ENCODE measurements around the gene ZNF280A. TPM values are rescaled to one million over a fixed set of nuclear protein-coding genes. Genes with fewer than 3 reads are reported as not detected.
A peak's percentile ranks its signal among the peaks of the same experiment; 100 is the strongest.

ZNF280A gene
- total RNA-seq (2021; ENCODE audit: unreplicated experiment) (0.81 TPM), Bru-seq, nascent RNA (percentile 40 among the genes with signal in this experiment), BruChase-seq, experiment 1, labeled RNA remaining after a 6-hour chase (percentile 45 among the genes with signal in this experiment), BruChase-seq, experiment 2, labeled RNA remaining after a 2-hour chase (percentile 48 among the genes with signal in this experiment)
- polyA plus RNA-seq (2012), result 0.15 and 0.70 TPM in 2 replicates
- long read RNA-seq, partial matches to known transcripts, result 0 of 4 reads
- long read RNA-seq, other reads (novel, unspliced or antisense), result 2 of 4 reads

DNA sequence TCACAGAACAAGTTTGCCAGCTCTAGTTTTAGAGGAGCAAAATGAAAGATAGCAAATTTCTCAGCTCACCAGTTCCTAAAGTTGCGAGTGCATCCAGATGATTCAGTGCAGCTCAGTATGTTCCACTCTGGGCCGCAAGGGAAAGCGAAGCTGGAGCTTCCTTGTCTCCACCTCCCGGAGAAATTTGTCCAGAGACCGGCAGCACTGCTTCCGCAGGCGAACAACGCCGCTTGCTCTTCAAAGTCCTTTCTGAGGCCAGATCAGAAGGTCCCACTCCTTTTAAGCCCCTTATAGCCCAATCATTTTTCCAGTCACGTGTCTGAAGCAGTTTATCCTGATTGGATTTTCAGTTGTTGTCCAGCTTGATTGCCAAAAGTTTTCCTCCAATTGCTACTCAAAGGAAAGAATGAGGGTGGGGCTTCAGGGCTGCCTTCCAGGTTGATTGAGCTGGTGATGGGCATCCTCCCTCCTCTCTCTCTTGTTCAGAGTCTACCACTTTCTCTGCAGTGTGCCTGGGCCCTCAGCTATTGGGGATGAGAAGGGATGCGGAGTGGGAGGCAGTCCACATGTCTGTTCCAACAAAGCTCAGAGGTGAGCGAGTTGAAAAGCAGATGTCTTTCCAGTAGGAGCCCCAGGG is at the start of gene ZNF280A:
Gene ZNF280A, minus strand, starts transcription at position 251 of the 637 bp plus-strand sequence. CDS start 4,640 bp downstream, outside the sequence.
- peak within 1 kb of the TSS; percentile 53 for H3K4me2 ChIP-seq (ENCODE audit: low read length)
- ChIA-PET CTCF (interaction anchor here (1.1 to 1.6 kb wide), 3 partner anchors 11 to 67 kb away, joined by 5 to 7 read pairs (median 6); partner anchors contain the start of genes PRAME and ZNF280B), POLR2A (interaction anchor here (0.6 to 1.7 kb wide), 4 partner anchors 9 to 76 kb away, joined by 3 to 8 read pairs (median 4); partner anchors contain the start of gene ZNF280B), RAD21 (ENCODE audit: low non-redundant PET in 1 of 2, low total read pairs in 2 of 2, uncharacterized antibody in 2 of 2, unreplicated experiment in 2 of 2) (no interaction called here)
- no peak within 1 kb of the TSS for H3K27ac ChIP-seq (ENCODE audit: low read depth, low read length)
- BruUV-seq (replicated peaks), result no TSS peak
- ATAC-seq, result peak; percentile 89
- H3K9me3 ChIP-seq (ENCODE audit: control insufficient read depth in 1 of 2, insufficient read depth in 1 of 2, low read depth in 1 of 2, low read length in 2 of 2), result no peaks in the 10 kb centered on the region
- intact Hi-C loops (cut with micrococcal nuclease), result no loop called here
- H4K20me1 ChIP-seq (ENCODE audit: insufficient read depth), result no peaks in the 10 kb centered on the region
- peak within 1 kb of the TSS; percentile 15; the same call in 1 of the 2 replicates for H3K9ac ChIP-seq (ENCODE audit: low read length)
- H3K27me3 ChIP-seq (ENCODE audit: insufficient read depth, low read length), result no peaks in the 10 kb centered on the region
- peak within 1 kb of the TSS; percentile 40 for H2AFZ ChIP-seq (ENCODE audit: low read depth, low read length, poor library complexity, severe bottlenecking)
- peaks cover 0 to 16% of the 10 kb centered on the region in 2 experiments; a peak in 2 of 4 replicates for H3K4me1 ChIP-seq (ENCODE audit: control insufficient read depth in 1 of 2, insufficient read depth in 2 of 2, low read length in 2 of 2)
- no peaks in the 10 kb centered on the region for H3K36me3 ChIP-seq (ENCODE audit: control insufficient read depth in 1 of 2, insufficient read depth in 2 of 2, low read length in 2 of 2)
- H3K9me2 ChIP-seq (ENCODE audit: insufficient read depth), result no peaks in the 10 kb centered on the region
- no peak for TF ChIP-seq POLR2AphosphoS5 (IDR thresholded peaks at IDR 0.05; ENCODE audit: low read depth, low read length)
- TF ChIP-seq ZFX (IDR thresholded peaks at IDR 0.05), result no peak
- no peak for TF ChIP-seq ZNF274 (IDR thresholded peaks at IDR 0.05; ENCODE audit: low read depth, low read length)
- TF ChIP-seq, protein P1, sequence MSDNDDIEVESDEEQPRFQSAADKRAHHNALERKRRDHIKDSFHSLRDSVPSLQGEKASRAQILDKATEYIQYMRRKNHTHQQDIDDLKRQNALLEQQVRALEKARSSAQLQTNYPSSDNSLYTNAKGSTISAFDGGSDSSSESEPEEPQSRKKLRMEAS (IDR thresholded peaks at IDR 0.05), result no peak; the same call in 1 of the 2 replicates
- no peak for TF ChIP-seq EGR1 (IDR thresholded peaks at IDR 0.05; ENCODE audit: low read depth)
- TF ChIP-seq POLR2A (IDR thresholded peaks at IDR 0.05; ENCODE audit: borderline replicate concordance, extremely low read depth, insufficient read depth, insufficient read length), result no peak
- TF ChIP-seq CEBPB (IDR thresholded peaks at IDR 0.05; ENCODE audit: low read depth), result peak; percentile 86
- TF ChIP-seq EZH2phosphoT487 (IDR thresholded peaks at IDR 0.05; ENCODE audit: borderline replicate concordance), result no peak
- no peak for TF ChIP-seq JUND (IDR thresholded peaks at IDR 0.05)
- TF ChIP-seq SP1 (IDR thresholded peaks at IDR 0.05; ENCODE audit: low read depth), result 0 out of 2 replicates have a peak, but pooled peaks have one; percentile 31
- no peak for TF ChIP-seq RAD21 (IDR thresholded peaks at IDR 0.05; ENCODE audit: low read depth)
- no peak for TF ChIP-seq CBX3 (IDR thresholded peaks at IDR 0.05; ENCODE audit: low read depth)
- TF ChIP-seq, protein P2, sequence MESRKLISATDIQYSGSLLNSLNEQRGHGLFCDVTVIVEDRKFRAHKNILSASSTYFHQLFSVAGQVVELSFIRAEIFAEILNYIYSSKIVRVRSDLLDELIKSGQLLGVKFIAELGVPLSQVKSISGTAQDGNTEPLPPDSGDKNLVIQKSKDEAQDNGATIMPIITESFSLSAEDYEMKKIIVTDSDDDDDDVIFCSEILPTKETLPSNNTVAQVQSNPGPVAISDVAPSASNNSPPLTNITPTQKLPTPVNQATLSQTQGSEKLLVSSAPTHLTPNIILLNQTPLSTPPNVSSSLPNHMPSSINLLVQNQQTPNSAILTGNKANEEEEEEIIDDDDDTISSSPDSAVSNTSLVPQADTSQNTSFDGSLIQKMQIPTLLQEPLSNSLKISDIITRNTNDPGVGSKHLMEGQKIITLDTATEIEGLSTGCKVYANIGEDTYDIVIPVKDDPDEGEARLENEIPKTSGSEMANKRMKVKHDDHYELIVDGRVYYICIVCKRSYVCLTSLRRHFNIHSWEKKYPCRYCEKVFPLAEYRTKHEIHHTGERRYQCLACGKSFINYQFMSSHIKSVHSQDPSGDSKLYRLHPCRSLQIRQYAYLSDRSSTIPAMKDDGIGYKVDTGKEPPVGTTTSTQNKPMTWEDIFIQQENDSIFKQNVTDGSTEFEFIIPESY (IDR thresholded peaks at IDR 0.05; ENCODE audit: extremely low read depth, insufficient replicate concordance, low read length), result no peak
- TF ChIP-seq, protein P3, sequence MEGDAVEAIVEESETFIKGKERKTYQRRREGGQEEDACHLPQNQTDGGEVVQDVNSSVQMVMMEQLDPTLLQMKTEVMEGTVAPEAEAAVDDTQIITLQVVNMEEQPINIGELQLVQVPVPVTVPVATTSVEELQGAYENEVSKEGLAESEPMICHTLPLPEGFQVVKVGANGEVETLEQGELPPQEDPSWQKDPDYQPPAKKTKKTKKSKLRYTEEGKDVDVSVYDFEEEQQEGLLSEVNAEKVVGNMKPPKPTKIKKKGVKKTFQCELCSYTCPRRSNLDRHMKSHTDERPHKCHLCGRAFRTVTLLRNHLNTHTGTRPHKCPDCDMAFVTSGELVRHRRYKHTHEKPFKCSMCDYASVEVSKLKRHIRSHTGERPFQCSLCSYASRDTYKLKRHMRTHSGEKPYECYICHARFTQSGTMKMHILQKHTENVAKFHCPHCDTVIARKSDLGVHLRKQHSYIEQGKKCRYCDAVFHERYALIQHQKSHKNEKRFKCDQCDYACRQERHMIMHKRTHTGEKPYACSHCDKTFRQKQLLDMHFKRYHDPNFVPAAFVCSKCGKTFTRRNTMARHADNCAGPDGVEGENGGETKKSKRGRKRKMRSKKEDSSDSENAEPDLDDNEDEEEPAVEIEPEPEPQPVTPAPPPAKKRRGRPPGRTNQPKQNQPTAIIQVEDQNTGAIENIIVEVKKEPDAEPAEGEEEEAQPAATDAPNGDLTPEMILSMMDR (IDR thresholded peaks at IDR 0.05 in 2 of 3, conservative IDR thresholded peaks at IDR 0.05 in 1 of 3; ENCODE audit: borderline replicate concordance in 1 of 3, insufficient read depth in 1 of 3, low read depth in 2 of 3, low read length in 2 of 3), result peak in 2 of 3 experiments; percentile 19 to 31; a peak in 2 of 6 replicates
- TF ChIP-seq SRF (IDR thresholded peaks at IDR 0.05; ENCODE audit: low read depth), result no peak
- no peak for TF ChIP-seq FOSL1 (IDR thresholded peaks at IDR 0.05; ENCODE audit: low read depth)
- TF ChIP-seq, protein P4, sequence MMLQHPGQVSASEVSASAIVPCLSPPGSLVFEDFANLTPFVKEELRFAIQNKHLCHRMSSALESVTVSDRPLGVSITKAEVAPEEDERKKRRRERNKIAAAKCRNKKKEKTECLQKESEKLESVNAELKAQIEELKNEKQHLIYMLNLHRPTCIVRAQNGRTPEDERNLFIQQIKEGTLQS (IDR thresholded peaks at IDR 0.05), result no peak
- H3K4me3 ChIP-seq (replicated peaks in 1 of 2; ENCODE audit: low read depth in 1 of 2, low read length in 2 of 2), result peak within 1 kb of the TSS; percentile 36 to 51
- peak; percentile 51 for DNase-seq (ENCODE audit: low read depth, low spot score)
- H3K79me2 ChIP-seq (ENCODE audit: insufficient read depth, low read length), result no peaks in the 10 kb centered on the region
